Measurements from ENCODE around the gene ENOX1. TPM values are rescaled to one million over a fixed set of nuclear protein-coding genes. Genes with fewer than 3 reads are reported as not detected.

The ENOX1 gene
- total RNA-seq, 1 experiment from 2014 or later: 0.26 TPM

DNA sequence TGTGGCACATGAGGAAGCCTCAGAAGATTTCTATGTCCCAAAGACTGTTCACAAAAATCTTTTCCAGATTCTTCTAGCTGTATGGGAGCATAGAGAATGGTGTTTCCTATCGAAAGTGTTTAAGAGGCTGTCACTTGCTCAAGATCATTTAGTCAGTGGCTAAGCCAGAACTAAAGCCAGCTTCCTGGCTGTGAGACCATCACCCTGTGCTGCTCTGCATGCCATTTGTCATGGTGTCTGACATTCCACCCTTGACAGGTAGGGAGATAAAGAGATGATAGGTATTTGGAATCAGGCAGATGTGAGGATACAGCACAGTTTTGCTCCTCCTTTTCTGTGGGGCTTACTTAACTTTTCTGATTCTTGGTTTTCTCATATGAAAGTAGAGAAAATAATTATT lies 586.0 kb downstream of the ENOX1 start:
- ATAC-seq (no peak), DNase-seq (ENCODE audit: low spot score) (no peak)
- TF ChIP-seq GABPB1 (CRISPR knock-in tag; IDR thresholded peaks at IDR 0.05) (no peak), RORB (CRISPR knock-in tag; IDR thresholded peaks at IDR 0.05) (no peak), TEAD4 (CRISPR knock-in tag; IDR thresholded peaks at IDR 0.05) (no peak), NR2C2 (CRISPR knock-in tag; IDR thresholded peaks at IDR 0.05) (no peak), IRF2 (CRISPR knock-in tag; IDR thresholded peaks at IDR 0.05; ENCODE audit: borderline replicate concordance, low read depth) (no peak), GRHL2 (CRISPR knock-in tag; IDR thresholded peaks at IDR 0.05; ENCODE audit: insufficient replicate concordance, severe bottlenecking) (no peak), TCF7 (CRISPR knock-in tag; IDR thresholded peaks at IDR 0.05; ENCODE audit: low read depth) (no peak), NR3C1 (CRISPR knock-in tag; conservative IDR thresholded peaks at IDR 0.05; ENCODE audit: low read depth) (no peak), SMAD4 (CRISPR knock-in tag; IDR thresholded peaks at IDR 0.05) (no peak)
- TF ChIP-seq, protein P1, sequence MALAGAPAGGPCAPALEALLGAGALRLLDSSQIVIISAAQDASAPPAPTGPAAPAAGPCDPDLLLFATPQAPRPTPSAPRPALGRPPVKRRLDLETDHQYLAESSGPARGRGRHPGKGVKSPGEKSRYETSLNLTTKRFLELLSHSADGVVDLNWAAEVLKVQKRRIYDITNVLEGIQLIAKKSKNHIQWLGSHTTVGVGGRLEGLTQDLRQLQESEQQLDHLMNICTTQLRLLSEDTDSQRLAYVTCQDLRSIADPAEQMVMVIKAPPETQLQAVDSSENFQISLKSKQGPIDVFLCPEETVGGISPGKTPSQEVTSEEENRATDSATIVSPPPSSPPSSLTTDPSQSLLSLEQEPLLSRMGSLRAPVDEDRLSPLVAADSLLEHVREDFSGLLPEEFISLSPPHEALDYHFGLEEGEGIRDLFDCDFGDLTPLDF (CRISPR knock-in tag; IDR thresholded peaks at IDR 0.05): no peak
- TF ChIP-seq, protein P2, sequence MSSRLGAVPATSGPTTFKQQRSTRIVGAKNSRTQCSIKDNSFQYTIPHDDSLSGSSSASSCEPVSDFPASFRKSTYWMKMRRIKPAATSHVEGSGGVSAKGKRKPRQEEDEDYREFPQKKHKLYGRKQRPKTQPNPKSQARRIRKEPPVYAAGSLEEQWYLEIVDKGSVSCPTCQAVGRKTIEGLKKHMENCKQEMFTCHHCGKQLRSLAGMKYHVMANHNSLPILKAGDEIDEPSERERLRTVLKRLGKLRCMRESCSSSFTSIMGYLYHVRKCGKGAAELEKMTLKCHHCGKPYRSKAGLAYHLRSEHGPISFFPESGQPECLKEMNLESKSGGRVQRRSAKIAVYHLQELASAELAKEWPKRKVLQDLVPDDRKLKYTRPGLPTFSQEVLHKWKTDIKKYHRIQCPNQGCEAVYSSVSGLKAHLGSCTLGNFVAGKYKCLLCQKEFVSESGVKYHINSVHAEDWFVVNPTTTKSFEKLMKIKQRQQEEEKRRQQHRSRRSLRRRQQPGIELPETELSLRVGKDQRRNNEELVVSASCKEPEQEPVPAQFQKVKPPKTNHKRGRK (CRISPR knock-in tag; IDR thresholded peaks at IDR 0.05; ENCODE audit: borderline replicate concordance): no peak
- TF ChIP-seq, protein P3, sequence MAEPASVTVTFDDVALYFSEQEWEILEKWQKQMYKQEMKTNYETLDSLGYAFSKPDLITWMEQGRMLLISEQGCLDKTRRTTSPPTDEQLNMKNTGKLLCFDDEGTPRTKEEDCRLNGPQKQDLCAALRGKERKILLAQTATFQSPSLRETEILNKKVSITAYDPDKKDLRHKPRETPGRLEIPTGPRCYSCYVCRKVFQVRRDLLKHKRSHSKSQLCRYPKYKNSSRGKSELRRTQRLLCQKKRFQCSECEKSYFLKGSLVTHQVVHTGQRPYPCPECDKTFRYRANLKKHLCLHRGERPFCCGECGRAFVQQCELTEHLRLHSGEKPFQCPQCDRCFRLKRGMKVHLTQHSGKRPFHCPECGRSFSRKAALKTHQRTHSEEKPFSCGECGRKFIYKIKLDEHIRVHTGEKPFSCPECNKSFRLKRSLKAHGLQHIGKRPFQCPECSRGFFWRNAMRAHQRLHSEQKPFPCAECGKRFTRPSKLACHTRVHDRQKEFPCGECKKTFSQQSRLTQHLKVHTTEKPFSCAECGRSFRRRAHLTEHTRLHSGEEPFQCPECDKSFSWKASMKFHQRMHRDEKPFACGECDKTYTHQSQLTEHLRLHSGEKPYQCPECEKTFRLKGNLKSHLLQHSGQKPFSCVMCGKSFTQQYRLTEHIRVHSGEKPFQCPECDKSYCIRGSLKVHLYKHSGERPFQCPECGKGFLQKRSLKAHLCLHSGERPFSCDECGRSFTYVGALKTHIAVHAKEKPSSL (CRISPR knock-in tag; conservative IDR thresholded peaks at IDR 0.05): no peak
- TF ChIP-seq, protein P4, sequence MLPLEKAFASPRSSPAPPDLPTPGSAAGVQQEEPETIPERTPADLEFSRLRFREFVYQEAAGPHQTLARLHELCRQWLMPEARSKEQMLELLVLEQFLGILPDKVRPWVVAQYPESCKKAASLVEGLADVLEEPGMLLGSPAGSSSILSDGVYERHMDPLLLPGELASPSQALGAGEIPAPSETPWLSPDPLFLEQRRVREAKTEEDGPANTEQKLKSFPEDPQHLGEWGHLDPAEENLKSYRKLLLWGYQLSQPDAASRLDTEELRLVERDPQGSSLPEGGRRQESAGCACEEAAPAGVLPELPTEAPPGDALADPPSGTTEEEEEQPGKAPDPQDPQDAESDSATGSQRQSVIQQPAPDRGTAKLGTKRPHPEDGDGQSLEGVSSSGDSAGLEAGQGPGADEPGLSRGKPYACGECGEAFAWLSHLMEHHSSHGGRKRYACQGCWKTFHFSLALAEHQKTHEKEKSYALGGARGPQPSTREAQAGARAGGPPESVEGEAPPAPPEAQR (CRISPR knock-in tag; IDR thresholded peaks at IDR 0.05): no peak
- TF ChIP-seq, protein P5, sequence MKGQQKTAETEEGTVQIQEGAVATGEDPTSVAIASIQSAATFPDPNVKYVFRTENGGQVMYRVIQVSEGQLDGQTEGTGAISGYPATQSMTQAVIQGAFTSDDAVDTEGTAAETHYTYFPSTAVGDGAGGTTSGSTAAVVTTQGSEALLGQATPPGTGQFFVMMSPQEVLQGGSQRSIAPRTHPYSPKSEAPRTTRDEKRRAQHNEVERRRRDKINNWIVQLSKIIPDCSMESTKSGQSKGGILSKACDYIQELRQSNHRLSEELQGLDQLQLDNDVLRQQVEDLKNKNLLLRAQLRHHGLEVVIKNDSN (CRISPR knock-in tag; IDR thresholded peaks at IDR 0.05): no peak
- TF ChIP-seq, protein P6, sequence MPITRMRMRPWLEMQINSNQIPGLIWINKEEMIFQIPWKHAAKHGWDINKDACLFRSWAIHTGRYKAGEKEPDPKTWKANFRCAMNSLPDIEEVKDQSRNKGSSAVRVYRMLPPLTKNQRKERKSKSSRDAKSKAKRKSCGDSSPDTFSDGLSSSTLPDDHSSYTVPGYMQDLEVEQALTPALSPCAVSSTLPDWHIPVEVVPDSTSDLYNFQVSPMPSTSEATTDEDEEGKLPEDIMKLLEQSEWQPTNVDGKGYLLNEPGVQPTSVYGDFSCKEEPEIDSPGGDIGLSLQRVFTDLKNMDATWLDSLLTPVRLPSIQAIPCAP (CRISPR knock-in tag; IDR thresholded peaks at IDR 0.05): no peak
- TF ChIP-seq, protein P7, sequence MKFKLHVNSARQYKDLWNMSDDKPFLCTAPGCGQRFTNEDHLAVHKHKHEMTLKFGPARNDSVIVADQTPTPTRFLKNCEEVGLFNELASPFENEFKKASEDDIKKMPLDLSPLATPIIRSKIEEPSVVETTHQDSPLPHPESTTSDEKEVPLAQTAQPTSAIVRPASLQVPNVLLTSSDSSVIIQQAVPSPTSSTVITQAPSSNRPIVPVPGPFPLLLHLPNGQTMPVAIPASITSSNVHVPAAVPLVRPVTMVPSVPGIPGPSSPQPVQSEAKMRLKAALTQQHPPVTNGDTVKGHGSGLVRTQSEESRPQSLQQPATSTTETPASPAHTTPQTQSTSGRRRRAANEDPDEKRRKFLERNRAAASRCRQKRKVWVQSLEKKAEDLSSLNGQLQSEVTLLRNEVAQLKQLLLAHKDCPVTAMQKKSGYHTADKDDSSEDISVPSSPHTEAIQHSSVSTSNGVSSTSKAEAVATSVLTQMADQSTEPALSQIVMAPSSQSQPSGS (CRISPR knock-in tag; IDR thresholded peaks at IDR 0.05; ENCODE audit: borderline replicate concordance, low read depth): no peak
- TF ChIP-seq, protein P8, sequence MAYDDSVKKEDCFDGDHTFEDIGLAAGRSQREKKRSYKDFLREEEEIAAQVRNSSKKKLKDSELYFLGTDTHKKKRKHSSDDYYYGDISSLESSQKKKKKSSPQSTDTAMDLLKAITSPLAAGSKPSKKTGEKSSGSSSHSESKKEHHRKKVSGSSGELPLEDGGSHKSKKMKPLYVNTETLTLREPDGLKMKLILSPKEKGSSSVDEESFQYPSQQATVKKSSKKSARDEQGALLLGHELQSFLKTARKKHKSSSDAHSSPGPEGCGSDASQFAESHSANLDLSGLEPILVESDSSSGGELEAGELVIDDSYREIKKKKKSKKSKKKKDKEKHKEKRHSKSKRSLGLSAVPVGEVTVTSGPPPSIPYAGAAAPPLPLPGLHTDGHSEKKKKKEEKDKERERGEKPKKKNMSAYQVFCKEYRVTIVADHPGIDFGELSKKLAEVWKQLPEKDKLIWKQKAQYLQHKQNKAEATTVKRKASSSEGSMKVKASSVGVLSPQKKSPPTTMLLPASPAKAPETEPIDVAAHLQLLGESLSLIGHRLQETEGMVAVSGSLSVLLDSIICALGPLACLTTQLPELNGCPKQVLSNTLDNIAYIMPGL (CRISPR knock-in tag; IDR thresholded peaks at IDR 0.05): no peak
- TF ChIP-seq, protein P9, sequence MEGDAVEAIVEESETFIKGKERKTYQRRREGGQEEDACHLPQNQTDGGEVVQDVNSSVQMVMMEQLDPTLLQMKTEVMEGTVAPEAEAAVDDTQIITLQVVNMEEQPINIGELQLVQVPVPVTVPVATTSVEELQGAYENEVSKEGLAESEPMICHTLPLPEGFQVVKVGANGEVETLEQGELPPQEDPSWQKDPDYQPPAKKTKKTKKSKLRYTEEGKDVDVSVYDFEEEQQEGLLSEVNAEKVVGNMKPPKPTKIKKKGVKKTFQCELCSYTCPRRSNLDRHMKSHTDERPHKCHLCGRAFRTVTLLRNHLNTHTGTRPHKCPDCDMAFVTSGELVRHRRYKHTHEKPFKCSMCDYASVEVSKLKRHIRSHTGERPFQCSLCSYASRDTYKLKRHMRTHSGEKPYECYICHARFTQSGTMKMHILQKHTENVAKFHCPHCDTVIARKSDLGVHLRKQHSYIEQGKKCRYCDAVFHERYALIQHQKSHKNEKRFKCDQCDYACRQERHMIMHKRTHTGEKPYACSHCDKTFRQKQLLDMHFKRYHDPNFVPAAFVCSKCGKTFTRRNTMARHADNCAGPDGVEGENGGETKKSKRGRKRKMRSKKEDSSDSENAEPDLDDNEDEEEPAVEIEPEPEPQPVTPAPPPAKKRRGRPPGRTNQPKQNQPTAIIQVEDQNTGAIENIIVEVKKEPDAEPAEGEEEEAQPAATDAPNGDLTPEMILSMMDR (IDR thresholded peaks at IDR 0.05): no peak
- Mint-ChIP-seq H3K36me3 (0 out of 2 replicates have a peak, but pooled peaks cover 5% of the 10 kb centered on the region), H3K27ac (no peak overlapping the region), H3K4me3 (no peak overlapping the region), H3K4me1 (no peaks in the 10 kb centered on the region), H3K9me3 (peaks cover 21% of the 10 kb centered on the region), H3K27me3 (ENCODE audit: low read depth) (peaks cover 13% of the 10 kb centered on the region)
- ChIA-PET POLR2A (interaction anchor here (0.5 kb wide), 1 partner anchor 558 kb away, joined by 3 read pairs; no protein-coding TSS in a partner anchor), CTCF (no interaction called here)
